ENCODE results near the gene NIPAL4.
"Not testable (repeated sequence)": the region's sequence is repeated elsewhere in the genome, so short reads cannot be mapped to it uniquely, and the experiment has no call there.

NIPAL4 gene

GRCh38 chr5:157463621-157464518 is 3.9 kb downstream of the NIPAL4 start:
- FAIRE-seq: no peak

- no peak for FAIRE-seq
These were observed 4.6 kb downstream of the NIPAL4 start for GRCh38 chr5:157464519-157465171.

- FAIRE-seq: no peak
These were observed 8.4 kb downstream of the NIPAL4 start for GRCh38 chr5:157468293-157468965.

- FAIRE-seq: no peak
These were observed 9.1 kb downstream of the NIPAL4 start for GRCh38 chr5:157469073-157469472.

GRCh38 chr5:157469687-157470086 is 9.7 kb downstream of the NIPAL4 start:
- no peak for FAIRE-seq

- no peak for FAIRE-seq
These were observed 10.6 kb downstream of the NIPAL4 start for GRCh38 chr5:157470631-157471030.

GRCh38 chr5:157471709-157472108 is 11.7 kb downstream of the NIPAL4 start:
- FAIRE-seq: no peak

GRCh38 chr5:157473383-157474320 is 13.6 kb downstream of the NIPAL4 start:
- no peak for FAIRE-seq

- peak; percentile 24 for FAIRE-seq
These were observed 15.4 kb downstream of the NIPAL4 start for GRCh38 chr5:157475432-157475831.

GRCh38 chr5:157476702-157477408 is 16.8 kb downstream of the NIPAL4 start:
- peak; percentile 64 for FAIRE-seq

- no peak for FAIRE-seq
These were observed 17.9 kb downstream of the NIPAL4 start for GRCh38 chr5:157477814-157478494.

- FAIRE-seq: no peak
These were observed 18.7 kb downstream of the NIPAL4 start for GRCh38 chr5:157478726-157479125.

- FAIRE-seq: no peak
These were observed 19.2 kb downstream of the NIPAL4 start for GRCh38 chr5:157479166-157479565.

- FAIRE-seq: no peak
These were observed 19.8 kb downstream of the NIPAL4 start for GRCh38 chr5:157479612-157480510.

- no peak for FAIRE-seq
These were observed 21.3 kb downstream of the NIPAL4 start for GRCh38 chr5:157481265-157481664.

GRCh38 chr5:157481666-157482065 is 21.7 kb downstream of the NIPAL4 start:
- FAIRE-seq: no peak

GRCh38 chr5:157482702-157483101 is 22.7 kb downstream of the NIPAL4 start:
- FAIRE-seq: not testable (repeated sequence)

GRCh38 chr5:157484768-157485167 is 24.8 kb downstream of the NIPAL4 start:
- no peak for FAIRE-seq

- FAIRE-seq: no peak
These were observed 25.3 kb downstream of the NIPAL4 start for GRCh38 chr5:157485340-157485739.

- FAIRE-seq: no peak
These were observed 25.8 kb downstream of the NIPAL4 start for GRCh38 chr5:157485811-157486210.

All from islet of Langerhans (tissue), 1 donor.